Activated naive CD8-positive, alpha-beta T cell treated with anti-CD3 and anti-CD28 coated beads, Interleukin-2, amount 10 ng/mL, durations not matched to agents 7 days and 5 days (primary cell): ENCODE results near the gene HOXA5. TPM values are rescaled to one million over a fixed set of nuclear protein-coding genes. Genes with fewer than 3 reads are reported as not detected.

Experiments
- ATAC-seq: fragments of 150-1000 bp; cut with Tn5 transposase; one replicate; pipeline ENCODE4 v1.10.0; 2021; ENCODE audit warnings: low read depth, moderate library complexity
- POLR2A ChIA-PET: fragments of 350-600 bp; sonication (Branson Sonifier 250); formaldehyde crosslinking; loops from one replicate; lab custom pipeline; 2021; ENCODE audit warnings: antibody characterized with exemption; lab: Charles Lee
- DNase-seq: peaks from one replicate; pipeline ENCODE4 v3.0.0; 2021
- H3K27ac Mint-ChIP-seq: one replicate; pipeline ENCODE4 v1.8.0; 2022; ENCODE audit warnings: mild to moderate bottlenecking, mixed read lengths
- H3K27me3 Mint-ChIP-seq: one replicate; pipeline ENCODE4 v1.8.0; 2022; ENCODE audit warnings: mild to moderate bottlenecking, moderate library complexity, mixed read lengths
- H3K36me3 Mint-ChIP-seq: one replicate; pipeline ENCODE4 v1.8.0; 2021; ENCODE audit warnings: mild to moderate bottlenecking, mixed read lengths
- H3K4me1 Mint-ChIP-seq: one replicate; pipeline ENCODE4 v1.8.0; 2021; ENCODE audit warnings: mixed read lengths
- H3K4me3 Mint-ChIP-seq: one replicate; pipeline ENCODE4 v1.8.0; 2022; ENCODE audit warnings: mild to moderate bottlenecking, moderate library complexity, mixed read lengths
- H3K9me3 Mint-ChIP-seq: one replicate; pipeline ENCODE4 v1.8.0; 2021; ENCODE audit warnings: mixed read lengths
- total RNA-seq, 2 experiments: library from RNA; stranded (reverse); gene quantifications; one replicate each; pipeline ENCODE4 v1.2.3, GENCODE V29; 2021

The HOXA5 gene
- not detected for total RNA-seq

GRCh38 chr7:27143023-27143949 lies at the start of gene HOXA5:
Gene HOXA5, minus strand, starts transcription at chr7:27143681. Its CDS starts 74 bp downstream, at chr7:27143607.
- no peak within 1 kb of the TSS for H3K27ac Mint-ChIP-seq
- no peaks in the 10 kb centered on the region for H3K36me3 Mint-ChIP-seq
- no peak within 1 kb of the TSS for H3K4me3 Mint-ChIP-seq
- DNase-seq (no peak), ATAC-seq (no peak)
- peaks cover 31% of the 10 kb centered on the region for H3K27me3 Mint-ChIP-seq
- POLR2A ChIA-PET = no interaction called here
- H3K9me3 Mint-ChIP-seq = no peaks in the 10 kb centered on the region
- peaks cover 2% of the 10 kb centered on the region for H3K4me1 Mint-ChIP-seq

GRCh38 chr7:27192546-27193334 lies 49.3 kb upstream of the HOXA5 start:
- POLR2A ChIA-PET = no interaction called here
- peaks cover 2% of the 10 kb centered on the region for H3K36me3 Mint-ChIP-seq
- H3K4me1 Mint-ChIP-seq = peaks cover 18% of the 10 kb centered on the region
- H3K27ac Mint-ChIP-seq = no peak overlapping the region
- H3K4me3 Mint-ChIP-seq = peak overlapping the region; percentile 60
- ATAC-seq (peak; percentile 37), DNase-seq (peak; percentile 51)
- H3K27me3 Mint-ChIP-seq = peaks cover 89% of the 10 kb centered on the region
- H3K9me3 Mint-ChIP-seq = no peaks in the 10 kb centered on the region

DNA sequence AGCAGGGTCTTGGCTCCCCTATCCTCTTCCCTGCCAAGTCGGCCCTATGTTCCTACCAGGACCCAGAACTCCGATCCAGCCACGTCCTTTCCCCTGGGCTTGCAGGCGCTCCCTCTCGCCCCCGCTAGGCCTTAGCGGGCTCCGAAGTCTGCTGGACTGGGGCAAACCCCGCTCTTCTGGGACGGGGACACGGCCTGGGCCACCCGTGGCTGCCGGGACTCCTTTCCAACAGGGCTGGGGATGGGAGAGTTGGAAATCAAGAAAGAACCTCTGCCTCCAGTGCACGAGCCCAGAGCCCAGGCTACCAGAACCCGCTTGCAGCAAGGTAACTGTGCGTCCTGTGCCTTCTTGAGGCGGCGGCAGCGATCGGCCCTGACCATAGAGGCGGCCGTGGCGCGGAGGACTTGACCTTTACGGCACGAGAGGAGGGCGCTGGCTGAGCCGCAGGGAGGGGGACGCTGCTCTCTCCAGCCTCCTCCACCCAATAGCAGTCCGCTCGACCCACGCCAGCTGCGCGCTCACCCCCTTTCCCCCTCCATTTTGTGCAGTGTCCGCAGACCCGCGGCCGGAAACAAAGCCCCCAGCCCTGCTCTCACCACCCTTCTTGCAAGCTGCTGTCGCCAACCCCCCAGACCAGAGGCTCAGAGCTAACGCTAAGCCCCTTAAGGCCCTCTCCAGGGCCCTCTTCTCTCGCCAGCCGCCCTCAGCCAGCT lies 48.5 kb upstream of the HOXA5 start:
- no peaks in the 10 kb centered on the region for H3K9me3 Mint-ChIP-seq
- H3K27me3 Mint-ChIP-seq = peaks cover 89% of the 10 kb centered on the region
- DNase-seq (no peak), ATAC-seq (no peak)
- peak overlapping the region; percentile 16 for H3K4me3 Mint-ChIP-seq
- H3K27ac Mint-ChIP-seq = no peak overlapping the region
- peaks cover 2% of the 10 kb centered on the region for H3K36me3 Mint-ChIP-seq
- POLR2A ChIA-PET = no interaction called here
- H3K4me1 Mint-ChIP-seq = peaks cover 18% of the 10 kb centered on the region

DNA sequence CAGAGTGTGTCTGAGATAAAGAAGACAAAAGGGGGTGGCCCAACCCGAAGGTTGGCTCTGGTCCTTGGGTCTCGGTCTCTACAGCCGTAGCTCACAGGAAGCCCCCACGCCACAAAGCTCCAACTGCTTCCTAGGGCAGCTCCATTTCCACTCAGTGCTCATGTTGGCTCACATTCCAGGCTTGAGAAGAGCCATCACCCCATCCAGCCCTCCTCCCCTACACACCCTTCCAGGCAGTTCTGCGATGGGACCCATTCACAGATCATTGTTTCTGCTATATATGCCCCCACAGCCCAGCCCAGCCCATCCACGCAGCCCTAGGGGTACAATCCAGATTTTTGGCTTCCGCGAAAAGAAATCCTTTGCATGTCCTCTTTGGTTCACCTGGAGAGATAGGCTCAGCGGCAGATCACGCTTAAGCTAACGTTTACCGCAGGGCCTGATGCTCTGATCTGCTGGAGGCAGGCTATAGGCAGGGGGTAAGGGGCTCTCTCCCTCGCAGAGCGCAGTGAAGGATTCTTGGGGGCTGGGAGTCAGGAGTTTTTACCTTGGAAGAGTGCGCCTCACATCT lies 47.8 kb upstream of the HOXA5 start:
- Mint-ChIP-seq H3K9me3 (no peaks in the 10 kb centered on the region), H3K36me3 (peaks cover 2% of the 10 kb centered on the region), H3K4me3 (no peak overlapping the region), H3K27me3 (peaks cover 89% of the 10 kb centered on the region), H3K27ac (no peak overlapping the region), H3K4me1 (peaks cover 19% of the 10 kb centered on the region)
- DNase-seq (peak; percentile 19), ATAC-seq (no peak)
- POLR2A ChIA-PET = interaction anchor here (0.5 to 0.9 kb wide), 2 partner anchors 14 to 826 kb away, joined by 3 to 7 read pairs; no protein-coding TSS in a partner anchor

DNA sequence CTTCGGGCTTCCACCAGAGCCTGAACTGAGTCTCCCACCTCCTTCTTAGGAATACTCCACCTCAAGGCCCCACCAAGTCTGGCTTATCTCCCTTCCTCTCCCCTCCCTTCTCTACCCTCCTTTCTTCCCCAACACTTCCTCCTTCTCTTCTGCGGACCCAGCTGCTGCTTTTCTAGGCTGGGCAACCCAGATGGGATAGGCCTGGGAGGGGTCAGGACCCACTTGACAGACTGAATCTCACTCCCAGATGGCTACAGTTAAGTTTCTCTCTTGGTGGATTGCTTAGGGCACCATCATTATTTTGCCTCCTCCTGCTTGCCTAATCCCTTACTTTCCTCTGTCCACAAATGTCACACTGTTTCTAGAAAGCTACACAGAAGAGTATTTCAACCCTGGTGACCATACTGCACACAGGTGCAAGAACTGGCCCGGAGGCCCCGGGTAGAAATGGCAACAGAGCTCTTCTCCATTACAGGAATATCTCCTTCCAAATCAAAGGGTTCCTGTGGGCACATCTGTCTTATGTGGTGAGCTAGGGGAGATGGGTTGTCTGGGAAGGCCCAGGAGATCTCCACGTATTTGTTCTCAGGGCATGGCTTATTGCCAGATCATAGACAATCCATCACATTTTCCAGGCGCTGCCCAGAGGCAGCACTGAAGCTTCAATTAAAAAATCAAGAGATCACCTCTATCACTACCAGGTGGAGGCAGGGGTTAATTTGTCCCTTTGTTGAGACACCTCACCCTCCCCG lies 46.7 kb upstream of the HOXA5 start:
- H3K9me3 Mint-ChIP-seq = no peaks in the 10 kb centered on the region
- POLR2A ChIA-PET = interaction anchor here (0.5 to 0.9 kb wide), 2 partner anchors 13 to 827 kb away, joined by 3 to 7 read pairs; no protein-coding TSS in a partner anchor
- H3K4me1 Mint-ChIP-seq = peaks cover 27% of the 10 kb centered on the region
- peak overlapping the region; percentile 34 for H3K27ac Mint-ChIP-seq
- peaks cover 2% of the 10 kb centered on the region for H3K36me3 Mint-ChIP-seq
- H3K27me3 Mint-ChIP-seq = peaks cover 94% of the 10 kb centered on the region
- peak; percentile 15 for DNase-seq
- H3K4me3 Mint-ChIP-seq = peak overlapping the region; percentile 48
- no peak for ATAC-seq

GRCh38 chr7:27189295-27189996 lies 46.0 kb upstream of the HOXA5 start:
- Mint-ChIP-seq H3K27me3 (peaks cover 94% of the 10 kb centered on the region), H3K9me3 (no peaks in the 10 kb centered on the region), H3K4me1 (peaks cover 32% of the 10 kb centered on the region), H3K36me3 (peaks cover 2% of the 10 kb centered on the region), H3K4me3 (peak overlapping the region; percentile 48), H3K27ac (peak overlapping the region; percentile 34)
- POLR2A ChIA-PET = no interaction called here
- DNase-seq (peak; percentile 40), ATAC-seq (no peak)

DNA sequence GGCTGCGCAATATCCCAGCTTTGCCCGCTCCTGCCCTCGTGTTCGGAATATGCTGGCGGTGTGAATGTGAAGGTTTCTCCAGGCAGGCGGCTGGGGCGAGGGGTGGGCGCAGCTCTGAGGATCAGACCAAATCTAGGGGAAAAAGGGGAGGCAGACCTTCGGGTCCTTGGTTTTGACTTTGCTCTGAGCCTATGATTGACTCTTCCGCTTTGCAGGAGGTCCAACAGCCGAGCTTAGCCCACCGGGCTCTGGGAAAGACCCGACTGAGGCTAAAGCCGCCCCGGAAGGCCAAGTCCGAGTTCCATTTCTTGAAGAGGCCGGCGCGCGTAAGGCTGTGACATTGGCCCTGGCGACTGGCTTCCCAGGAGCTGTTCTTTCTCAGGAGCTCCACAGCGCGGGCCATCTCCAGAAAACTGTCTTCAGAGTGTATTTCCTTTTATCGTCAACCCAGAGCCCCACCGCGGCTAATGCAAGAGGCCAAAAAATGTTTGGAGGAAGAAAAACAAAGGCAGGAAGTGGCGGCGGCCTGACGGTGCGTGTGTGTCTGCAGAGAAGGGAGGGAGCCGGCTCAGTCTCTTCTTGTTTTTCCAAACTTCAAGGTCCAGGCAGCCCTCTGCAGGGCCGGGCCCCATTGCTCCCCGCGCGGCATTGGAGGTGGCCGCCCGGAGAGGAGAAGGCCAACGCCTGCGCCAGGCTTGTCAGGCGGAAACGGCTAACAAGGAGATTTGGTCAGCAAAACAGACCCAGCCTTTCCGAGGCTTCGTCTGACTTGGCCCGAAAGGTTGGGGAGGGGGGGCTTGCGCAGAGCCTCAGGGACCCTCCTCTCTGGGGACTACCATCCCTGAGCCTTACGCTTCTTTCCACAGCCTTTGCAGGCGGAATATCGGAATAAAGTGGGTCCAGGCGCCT lies 45.2 kb upstream of the HOXA5 start:
- peaks cover 2% of the 10 kb centered on the region for H3K36me3 Mint-ChIP-seq
- H3K4me1 Mint-ChIP-seq = peaks cover 32% of the 10 kb centered on the region
- H3K27me3 Mint-ChIP-seq = peaks cover 93% of the 10 kb centered on the region
- no peaks in the 10 kb centered on the region for H3K9me3 Mint-ChIP-seq
- DNase-seq (peak; percentile 58), ATAC-seq (peak; percentile 59)
- peak overlapping the region; percentile 73 for H3K4me3 Mint-ChIP-seq
- peak overlapping the region; percentile 54 for H3K27ac Mint-ChIP-seq
- POLR2A ChIA-PET = no interaction called here

DNA sequence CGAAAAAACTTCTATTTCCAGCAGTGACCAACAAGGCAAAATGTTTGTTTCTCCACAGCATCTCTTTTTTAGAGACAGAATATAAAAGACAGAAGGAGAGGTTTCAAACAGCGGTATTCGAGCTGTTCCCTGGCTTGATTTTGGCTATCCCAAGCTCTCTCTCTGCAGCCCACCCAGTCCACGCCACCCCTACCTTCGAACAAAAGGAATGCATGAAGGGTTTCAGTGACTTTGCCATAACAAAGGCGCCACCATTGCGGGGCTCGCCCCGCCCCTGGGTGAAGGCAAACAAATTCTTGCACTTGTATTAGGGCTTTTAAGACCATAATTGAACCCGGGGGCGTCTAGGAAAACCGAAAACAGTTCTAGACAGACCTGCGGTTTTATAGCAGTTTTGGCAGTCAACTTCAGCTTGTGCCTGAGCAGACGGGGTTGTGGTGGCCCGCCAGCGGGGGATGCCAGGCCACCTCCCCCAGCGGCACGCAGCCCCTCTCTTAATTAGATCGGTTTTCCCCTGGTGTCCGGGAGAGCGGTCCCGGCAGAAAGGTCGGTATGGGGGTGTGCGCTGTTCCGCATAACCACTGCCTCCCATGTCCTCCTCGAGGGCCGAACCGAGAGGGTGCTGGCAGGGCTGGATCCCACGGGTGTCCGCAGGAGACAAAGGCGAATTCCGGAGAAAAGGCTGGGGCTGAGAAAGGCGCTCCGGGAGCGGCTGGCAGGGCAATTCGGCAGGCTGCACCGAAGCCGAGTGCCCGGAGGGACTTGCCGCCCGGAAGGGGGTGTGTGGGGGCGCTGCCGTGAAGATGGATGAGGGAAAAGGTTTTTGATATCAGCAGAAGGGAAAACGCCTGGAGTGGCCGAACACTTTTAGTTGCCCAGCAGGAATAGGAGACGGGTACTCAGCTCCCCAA lies 44.2 kb upstream of the HOXA5 start:
- H3K27me3 Mint-ChIP-seq = peaks cover 95% of the 10 kb centered on the region
- peaks cover 30% of the 10 kb centered on the region for H3K4me1 Mint-ChIP-seq
- peaks cover 2% of the 10 kb centered on the region for H3K36me3 Mint-ChIP-seq
- ATAC-seq (no peak), DNase-seq (peak; percentile 35)
- H3K9me3 Mint-ChIP-seq = no peaks in the 10 kb centered on the region
- peak overlapping the region; percentile 73 for H3K4me3 Mint-ChIP-seq
- POLR2A ChIA-PET = interaction anchor here (0.8 kb wide), 1 partner anchor 14 kb away, joined by 3 read pairs; no protein-coding TSS in a partner anchor
- H3K27ac Mint-ChIP-seq = no peak overlapping the region

DNA sequence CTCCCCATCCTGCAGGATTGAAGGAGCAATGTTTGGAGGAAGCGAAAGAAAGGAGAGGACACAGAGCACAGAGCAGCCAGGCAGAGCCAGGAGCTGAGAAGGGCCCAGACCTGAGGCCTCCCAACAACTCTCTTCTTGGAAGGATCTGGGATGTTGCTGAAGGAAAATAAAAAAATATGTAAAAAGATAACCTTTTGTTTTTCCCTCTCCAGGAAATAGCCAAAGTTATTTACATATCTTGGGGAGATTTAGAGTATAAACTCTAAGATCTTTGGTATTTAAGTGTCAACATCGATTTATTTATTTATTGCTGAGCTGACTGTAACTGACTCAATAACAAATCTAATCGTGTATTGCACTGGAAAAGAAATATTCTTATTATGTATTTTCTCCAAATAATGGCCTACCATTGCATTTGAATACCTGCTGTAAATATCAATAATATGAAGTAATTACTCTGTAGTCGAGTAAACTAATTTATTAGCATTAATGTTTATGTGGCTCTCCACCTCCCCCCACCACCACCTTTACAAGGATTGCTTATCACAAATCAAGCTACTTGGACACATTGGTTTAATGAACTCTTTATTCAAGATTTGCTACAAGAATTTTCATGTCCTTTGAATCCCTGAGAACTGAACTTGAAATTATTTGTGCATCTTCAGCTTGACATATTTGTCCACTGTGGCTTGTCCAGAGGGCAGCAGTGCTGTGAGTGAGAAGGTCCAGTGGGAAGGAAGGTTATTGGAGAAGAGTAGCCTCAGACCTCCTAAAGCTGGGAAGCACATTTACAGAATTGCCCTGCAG lies 43.4 kb upstream of the HOXA5 start:
- Mint-ChIP-seq H3K36me3 (peaks cover 2% of the 10 kb centered on the region), H3K4me1 (peaks cover 30% of the 10 kb centered on the region), H3K4me3 (no peak overlapping the region), H3K27me3 (peaks cover 93% of the 10 kb centered on the region), H3K27ac (no peak overlapping the region), H3K9me3 (no peaks in the 10 kb centered on the region)
- POLR2A ChIA-PET = interaction anchor here (0.8 kb wide), 1 partner anchor 13 kb away, joined by 3 read pairs; no protein-coding TSS in a partner anchor
- ATAC-seq (no peak), DNase-seq (peak; percentile 8)
